IMR-90 (cell line): Measurements from ENCODE around the gene NFKBIB. TPM values are rescaled to one million over a fixed set of nuclear protein-coding genes. Genes with fewer than 3 reads are reported as not detected.

Experiments used
- ATAC-seq: fragments of 200-7000 bp; cut with Tn5 transposase; 2 replicates; pipeline ENCODE4 v1.9.1; 2020; ENCODE audit warnings: low read depth, mild to moderate bottlenecking, moderate library complexity
- BruUV-seq: library from RNA; stranded (reverse); fragments of 400-500 nt; replicated peaks from 2 replicates; lab custom pipeline; 2021; lab: Mats Ljungman, UMichigan
- CTCF ChIA-PET: fragments of 300-600 bp; formaldehyde crosslinking; extraction: SDS; loops from one replicate; lab custom pipeline; 2021; ENCODE audit warnings: antibody characterized with exemption; lab: Yijun Ruan, JAX
- POLR2A ChIA-PET: fragments of 300-600 bp; sonication (Branson Sonifier 250); formaldehyde crosslinking; loops from one replicate; lab custom pipeline; 2022; ENCODE audit warnings: antibody characterized with exemption; ENCODE audit not compliant: unreplicated experiment; lab: Charles Lee
- DNase-seq: peaks from one replicate; pipeline ENCODE4 v3.0.0; 2013
- H2AFZ ChIP-seq: replicated peaks from 2 replicates; pipeline ENCODE3; 2013; ENCODE audit warnings: low read length, mild to moderate bottlenecking; ENCODE audit not compliant: poor library complexity
- H2AK5ac ChIP-seq: 2 replicates; pipeline ENCODE4 v1.6.1; 2013; ENCODE audit warnings: low read depth, low read length, inconsistent platforms
- H2AK9ac ChIP-seq: replicated peaks from 2 replicates; pipeline ENCODE3; 2013; ENCODE audit warnings: mild to moderate bottlenecking, low read depth, low read length, moderate library complexity; ENCODE audit not compliant: poor library complexity
- H2BK120ac ChIP-seq: 2 replicates; pipeline ENCODE4 v1.6.1; 2013; ENCODE audit warnings: low read depth, low read length, inconsistent platforms
- H2BK15ac ChIP-seq: 3 replicates; pipeline ENCODE4 v1.6.1; 2013; ENCODE audit warnings: low read depth, low read length, inconsistent platforms
- H2BK20ac ChIP-seq: 2 replicates; pipeline ENCODE4 v1.6.1; 2013; ENCODE audit warnings: low read depth, mild to moderate bottlenecking, inconsistent platforms, low read length, moderate library complexity
- H2BK5ac ChIP-seq: 2 replicates; pipeline ENCODE4 v1.6.1; 2013; ENCODE audit warnings: mild to moderate bottlenecking, low read depth, low read length, inconsistent platforms; ENCODE audit not compliant: poor library complexity, severe bottlenecking
- H3K14ac ChIP-seq: replicated peaks from 2 replicates; pipeline ENCODE4 v1.6.1; 2013; ENCODE audit warnings: low read depth, low read length, inconsistent platforms
- H3K18ac ChIP-seq: 2 replicates; pipeline ENCODE4 v1.6.1; 2013; ENCODE audit warnings: low read depth, low read length, control low read depth
- H3K23ac ChIP-seq: 2 replicates; pipeline ENCODE4 v1.6.1; 2013; ENCODE audit warnings: low read depth, low read length, inconsistent platforms
- H3K27ac ChIP-seq: 2 replicates; pipeline ENCODE4 v1.5.1; 2013; ENCODE audit warnings: mild to moderate bottlenecking, control low read depth, low read length; ENCODE audit not compliant: insufficient read depth
- H3K27me3 ChIP-seq: 2 replicates; pipeline ENCODE4 v1.6.1; 2013; ENCODE audit warnings: low read length; ENCODE audit not compliant: control insufficient read depth, insufficient read depth
- H3K36me3 ChIP-seq: 2 replicates; pipeline ENCODE4 v1.6.1; 2013; ENCODE audit warnings: low read length, mixed read lengths; ENCODE audit not compliant: control insufficient read depth, insufficient read depth
- H3K4ac ChIP-seq: 2 replicates; pipeline ENCODE4 v1.6.1; 2013; ENCODE audit warnings: low read depth, low read length, inconsistent platforms
- H3K4me1 ChIP-seq: 2 replicates; pipeline ENCODE4 v1.6.1; 2013; ENCODE audit warnings: low read length, mixed read lengths; ENCODE audit not compliant: control insufficient read depth, insufficient read depth
- H3K4me2 ChIP-seq: 2 replicates; pipeline ENCODE4 v1.6.1; 2013; ENCODE audit warnings: low read depth, mild to moderate bottlenecking, control low read depth, low read length, moderate library complexity
- H3K4me3 ChIP-seq: 2 replicates; pipeline ENCODE4 v1.5.1; 2013; ENCODE audit warnings: low read depth, mild to moderate bottlenecking, control low read depth, low read length, moderate library complexity; ENCODE audit not compliant: insufficient read depth
- H3K56ac ChIP-seq: 2 replicates; pipeline ENCODE4 v1.6.1; 2013; ENCODE audit warnings: low read length, inconsistent platforms; ENCODE audit not compliant: insufficient read depth; ENCODE audit errors: extremely low read depth
- H3K79me1 ChIP-seq, 2 experiments: 2 replicates each; pipeline ENCODE4 v1.6.1; 2013; ENCODE audit warnings: low read length in 2 of 2, inconsistent platforms in 1 of 2, low read depth in 1 of 2
- H3K9ac ChIP-seq: 2 replicates; pipeline ENCODE4 v1.6.1; 2013; ENCODE audit warnings: low read depth, low read length, control low read depth
- H3K9me1 ChIP-seq: 2 replicates; pipeline ENCODE4 v1.6.1; 2013; ENCODE audit warnings: low read length, inconsistent platforms; ENCODE audit not compliant: insufficient read depth
- H3K9me3 ChIP-seq: 2 replicates; pipeline ENCODE4 v1.6.1; 2013; ENCODE audit warnings: low read length; ENCODE audit not compliant: control insufficient read depth, insufficient read depth
- H4K20me1 ChIP-seq: 2 replicates; pipeline ENCODE4 v1.6.1; 2013; ENCODE audit warnings: low read length, inconsistent platforms; ENCODE audit not compliant: insufficient read depth
- H4K5ac ChIP-seq: 2 replicates; pipeline ENCODE4 v1.6.1; 2013; ENCODE audit warnings: mild to moderate bottlenecking, low read depth, low read length, control low read depth
- H4K8ac ChIP-seq, 2 experiments: 2 replicates each; pipeline ENCODE4 v1.6.1; 2013; ENCODE audit warnings: low read depth in 2 of 2, low read length in 2 of 2, control low read depth in 1 of 2, inconsistent platforms in 1 of 2
- H4K91ac ChIP-seq: 2 replicates; pipeline ENCODE4 v1.6.1; 2013; ENCODE audit warnings: low read depth, low read length, inconsistent platforms; ENCODE audit not compliant: insufficient read depth
- CEBPB ChIP-seq: IDR thresholded peaks from 2 replicates; pipeline ENCODE4 v1.6.1; 2012; ENCODE audit warnings: low read depth, low read length, improper control_type of control experiment
- MAZ ChIP-seq: IDR thresholded peaks from 2 replicates; pipeline ENCODE4 v1.6.1; 2012; ENCODE audit warnings: low read depth, mild to moderate bottlenecking, low read length, improper control_type of control experiment, moderate library complexity, borderline replicate concordance
- MXI1 ChIP-seq: IDR thresholded peaks from 2 replicates; pipeline ENCODE4 v1.6.1; 2012; ENCODE audit warnings: low read depth, mild to moderate bottlenecking, low read length, moderate library complexity, borderline replicate concordance
- RCOR1 ChIP-seq: IDR thresholded peaks from 2 replicates; pipeline ENCODE4 v1.6.1; 2012; ENCODE audit warnings: mild to moderate bottlenecking, low read length, improper control_type of control experiment; ENCODE audit not compliant: insufficient replicate concordance
- RFX5 ChIP-seq: IDR thresholded peaks from 2 replicates; pipeline ENCODE4 v1.8.0; 2012; ENCODE audit warnings: low read depth, mild to moderate bottlenecking, low read length, moderate library complexity
- SMC3 ChIP-seq: fragments of 150-350 bp; IDR thresholded peaks from 2 replicates; pipeline ENCODE4 v1.6.1; 2016; ENCODE audit warnings: low read depth, mild to moderate bottlenecking, antibody characterized with exemption, low read length, moderate library complexity
- WGBS, 2 experiments: methylation state at CpG; one replicate each; pipeline versions ENCODE4 v1.1.5 to v1.1.7; 2013; ENCODE audit warnings: missing lambda C conversion rate in 2 of 2; ENCODE audit not compliant: insufficient read length in 1 of 2; ENCODE audit errors: extremely low coverage in 2 of 2; 5-methylcytosine and 5-hydroxymethylcytosine counted together
- dilution Hi-C: fragments of 300-500 bp; cut with HindIII; formaldehyde crosslinking; loops from one replicate; pipeline ENCODE4 v1.14.3; 2018; ENCODE audit warnings: low sequenced_read_pairs; ENCODE audit not compliant: unreplicated experiment
- in situ Hi-C: fragments of 300-500 bp; cut with MboI; formaldehyde crosslinking; loops from 3 replicates; pipeline ENCODE4 v1.14.3; 2019; ENCODE audit warnings: low sequenced_read_pairs, inconsistent platforms, mixed read lengths
- intact Hi-C: fragments of 100-400 bp; cut with micrococcal nuclease; formaldehyde crosslinking; loops from 2 replicates; pipeline ENCODE4 v1.10.0; 2022
- polyA plus RNA-seq, 3 experiments: library from polyadenylated mRNA; depleted of rRNA; stranded (reverse); fragments of >200 nt; gene quantifications; 2 replicates each; pipeline ENCODE4 v1.2.3, GENCODE V29; 2012; ENCODE audit warnings: low replicate concordance in 1 of 3
- total RNA-seq: library from RNA; depleted of rRNA; stranded (reverse); fragments of >200 nt; gene quantifications from 2 replicates; pipeline ENCODE4 v1.2.3, GENCODE V29; 2012
- TF ChIP-seq, protein P1 (sequence below): conservative IDR thresholded peaks from 2 replicates; pipeline ENCODE4 v1.5.1; 2012; ENCODE audit warnings: mild to moderate bottlenecking, low read depth, low read length, improper control_type of control experiment

NFKBIB gene
- total and polyA plus RNA-seq, 2 of the 4 experiments (the other 2 are of a cell fraction) = 7.5 to 25.5 TPM

DNA sequence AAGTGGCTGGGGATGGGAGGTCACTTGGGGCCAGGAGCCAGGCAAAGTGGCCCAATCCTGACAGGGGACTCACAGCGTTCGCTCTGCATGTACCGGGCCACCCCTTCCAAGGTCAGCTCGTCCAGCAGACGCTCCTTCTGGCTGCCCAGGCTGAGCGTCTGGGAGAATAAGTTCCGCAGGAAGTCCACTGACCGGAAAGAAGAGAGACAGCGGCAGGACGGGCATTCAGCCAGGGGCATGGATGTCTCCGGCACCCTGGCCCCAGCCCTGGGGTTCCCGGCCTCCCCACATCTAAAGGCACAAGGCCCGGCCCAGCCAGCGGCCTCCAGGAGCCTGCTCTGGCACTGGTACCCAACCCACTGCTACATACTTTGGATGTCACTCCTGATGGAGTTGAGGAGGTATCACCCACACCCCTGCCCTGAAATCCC, 6.4 kb upstream of the NFKBIB start:
- dilution Hi-C loops = no loop called here
- Histone ChIP-seq H4K5ac (no peak overlapping the region), H4K8ac (no peak overlapping the region), H3K56ac (no peak overlapping the region), H3K9ac (no peak overlapping the region), H2AFZ (no peak overlapping the region), H3K14ac (no peak overlapping the region), H2BK20ac (no peak overlapping the region), H3K4me3 (no peak overlapping the region), H3K18ac (no peak overlapping the region), H3K9me3 (no peaks in the 10 kb centered on the region), H3K79me1 (peaks cover 7 to 12% of the 10 kb centered on the region in 2 experiments; a peak in 3 of 4 replicates), H2AK5ac (no peak overlapping the region), H3K23ac (no peak overlapping the region), H3K4ac (no peak overlapping the region), H2BK15ac (no peak overlapping the region), H2BK5ac (no peak overlapping the region), H3K36me3 (peaks cover 21% of the 10 kb centered on the region), H2AK9ac (no peak overlapping the region), H4K20me1 (peaks cover 4% of the 10 kb centered on the region; the same call in 1 of the 2 replicates), H3K27ac (no peak overlapping the region), H3K4me2 (no peak overlapping the region), H3K4me1 (peaks cover 2% of the 10 kb centered on the region; the same call in 1 of the 2 replicates), H3K9me1 (peaks cover 2% of the 10 kb centered on the region; the same call in 1 of the 2 replicates), H2BK120ac (no peak overlapping the region), H3K27me3 (no peaks in the 10 kb centered on the region), H4K91ac (no peak overlapping the region)
- intact Hi-C loops = no loop called here
- DNase-seq (no peak), ATAC-seq (no peak)
- TF ChIP-seq MAZ (no peak), SMC3 (no peak), MXI1 (no peak), CEBPB (no peak), RFX5 (no peak), RCOR1 (no peak)
- TF ChIP-seq, protein P1, sequence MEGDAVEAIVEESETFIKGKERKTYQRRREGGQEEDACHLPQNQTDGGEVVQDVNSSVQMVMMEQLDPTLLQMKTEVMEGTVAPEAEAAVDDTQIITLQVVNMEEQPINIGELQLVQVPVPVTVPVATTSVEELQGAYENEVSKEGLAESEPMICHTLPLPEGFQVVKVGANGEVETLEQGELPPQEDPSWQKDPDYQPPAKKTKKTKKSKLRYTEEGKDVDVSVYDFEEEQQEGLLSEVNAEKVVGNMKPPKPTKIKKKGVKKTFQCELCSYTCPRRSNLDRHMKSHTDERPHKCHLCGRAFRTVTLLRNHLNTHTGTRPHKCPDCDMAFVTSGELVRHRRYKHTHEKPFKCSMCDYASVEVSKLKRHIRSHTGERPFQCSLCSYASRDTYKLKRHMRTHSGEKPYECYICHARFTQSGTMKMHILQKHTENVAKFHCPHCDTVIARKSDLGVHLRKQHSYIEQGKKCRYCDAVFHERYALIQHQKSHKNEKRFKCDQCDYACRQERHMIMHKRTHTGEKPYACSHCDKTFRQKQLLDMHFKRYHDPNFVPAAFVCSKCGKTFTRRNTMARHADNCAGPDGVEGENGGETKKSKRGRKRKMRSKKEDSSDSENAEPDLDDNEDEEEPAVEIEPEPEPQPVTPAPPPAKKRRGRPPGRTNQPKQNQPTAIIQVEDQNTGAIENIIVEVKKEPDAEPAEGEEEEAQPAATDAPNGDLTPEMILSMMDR = no peak
- ChIA-PET CTCF (no interaction called here), POLR2A (no interaction called here)
- in situ Hi-C loops = no loop called here
- BruUV-seq = no TSS peak
- 86% methylated on average over 7 of the region's 14 CpGs; no CpG with 5 or more reads in 1 of the 2 experiments for WGBS, 2 experiments
